T-helper 1 cell treated with Interleukin-12 subunit alpha and Interleukin-12 subunit beta and Interleukin-4 antibody, amounts not matched to agents 30 μg/mL and 1 μg/mL, for 36 hours (primary cell): ENCODE results near the gene CIAO2B.

Experiments used
- H3K27ac Mint-ChIP-seq: one replicate; pipeline ENCODE4 v1.8.0; 2021; ENCODE audit warnings: mild to moderate bottlenecking, mixed read lengths
- H3K27me3 Mint-ChIP-seq: one replicate; pipeline ENCODE4 v1.8.0; 2021; ENCODE audit warnings: low read depth, mixed read lengths
- H3K36me3 Mint-ChIP-seq: one replicate; pipeline ENCODE4 v1.8.0; 2021; ENCODE audit warnings: low read depth, mixed read lengths
- H3K4me1 Mint-ChIP-seq: one replicate; pipeline ENCODE4 v1.8.0; 2021; ENCODE audit warnings: low read depth, mixed read lengths
- H3K4me3 Mint-ChIP-seq: one replicate; pipeline ENCODE4 v1.8.0; 2021; ENCODE audit warnings: mild to moderate bottlenecking, moderate library complexity, mixed read lengths
- H3K9me3 Mint-ChIP-seq: one replicate; pipeline ENCODE4 v1.8.0; 2021; ENCODE audit warnings: mixed read lengths

CIAO2B gene

GRCh38 chr16:66888647-66889615, 45.3 kb downstream of the CIAO2B start:
- Mint-ChIP-seq H3K9me3 (no peaks in the 10 kb centered on the region), H3K27ac (no peak overlapping the region), H3K27me3 (no peaks in the 10 kb centered on the region), H3K4me3 (no peak overlapping the region), H3K36me3 (peaks cover 25% of the 10 kb centered on the region), H3K4me1 (peaks cover 28% of the 10 kb centered on the region)

GRCh38 chr16:66886914-66887313, 47.3 kb downstream of the CIAO2B start:
- H3K4me3 Mint-ChIP-seq: no peak overlapping the region
- peaks cover 27% of the 10 kb centered on the region for H3K4me1 Mint-ChIP-seq
- no peaks in the 10 kb centered on the region for H3K9me3 Mint-ChIP-seq
- H3K36me3 Mint-ChIP-seq: peaks cover 23% of the 10 kb centered on the region
- no peaks in the 10 kb centered on the region for H3K27me3 Mint-ChIP-seq
- H3K27ac Mint-ChIP-seq: no peak overlapping the region

DNA sequence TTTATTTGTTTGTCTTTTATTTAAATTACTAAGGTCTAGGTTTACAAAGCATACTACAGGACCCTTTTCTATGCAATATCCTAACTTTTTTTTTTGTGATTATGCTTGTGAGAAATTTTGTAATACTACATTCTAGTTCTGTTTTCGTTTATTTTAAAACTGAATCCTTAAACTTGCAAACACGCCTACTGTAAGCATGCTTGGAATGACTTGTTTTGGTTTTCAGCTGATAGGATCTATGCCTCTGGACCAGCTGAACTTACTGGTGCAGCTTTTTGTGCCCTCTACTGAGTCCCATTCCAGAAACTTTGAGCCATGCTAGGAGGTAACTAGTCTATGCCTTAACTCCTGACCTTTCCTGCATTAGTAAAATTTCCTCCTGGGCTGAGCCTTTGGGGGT, 47.9 kb downstream of the CIAO2B start:
- Mint-ChIP-seq H3K4me3 (no peak overlapping the region), H3K4me1 (peaks cover 28% of the 10 kb centered on the region), H3K27ac (no peak overlapping the region), H3K36me3 (peaks cover 23% of the 10 kb centered on the region), H3K9me3 (no peaks in the 10 kb centered on the region), H3K27me3 (no peaks in the 10 kb centered on the region)

DNA sequence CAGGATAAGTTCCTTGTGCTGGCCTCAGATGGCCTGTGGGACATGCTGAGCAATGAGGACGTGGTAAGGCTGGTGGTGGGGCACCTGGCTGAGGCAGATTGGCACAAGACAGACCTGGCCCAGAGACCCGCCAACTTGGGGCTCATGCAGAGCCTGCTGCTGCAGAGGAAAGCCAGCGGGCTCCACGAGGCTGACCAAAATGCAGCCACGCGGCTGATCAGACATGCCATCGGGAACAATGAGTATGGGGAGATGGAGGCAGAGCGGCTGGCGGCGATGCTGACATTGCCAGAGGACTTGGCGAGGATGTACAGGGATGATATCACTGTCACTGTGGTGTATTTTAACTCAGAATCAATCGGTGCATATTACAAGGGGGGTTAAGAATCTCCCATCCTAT, 48.7 kb downstream of the CIAO2B start:
- Mint-ChIP-seq H3K27ac (no peak overlapping the region), H3K9me3 (no peaks in the 10 kb centered on the region), H3K4me3 (no peak overlapping the region), H3K4me1 (peaks cover 28% of the 10 kb centered on the region), H3K27me3 (no peaks in the 10 kb centered on the region), H3K36me3 (peaks cover 23% of the 10 kb centered on the region)

DNA sequence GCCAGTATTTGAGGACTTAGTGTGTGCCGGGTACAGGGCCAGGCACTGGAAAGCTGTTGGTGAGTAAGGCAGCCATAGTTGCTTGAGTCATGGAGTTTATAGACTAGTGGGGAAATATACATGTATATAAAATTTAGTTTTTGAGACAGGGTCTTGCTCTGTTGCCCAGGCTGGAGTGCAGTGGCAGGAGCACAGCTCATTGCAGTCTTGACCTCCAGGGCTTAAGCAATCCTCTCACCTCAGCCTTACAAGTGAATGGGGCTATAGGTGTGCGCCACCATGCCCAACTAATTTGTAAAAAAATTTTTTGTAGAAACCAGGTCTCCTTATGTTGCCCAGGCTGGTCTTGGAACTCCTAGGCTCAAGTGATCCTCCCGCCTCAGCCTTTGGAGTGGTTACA, 51.5 kb downstream of the CIAO2B start:
- Mint-ChIP-seq H3K36me3 (peaks cover 22% of the 10 kb centered on the region), H3K4me1 (peaks cover 49% of the 10 kb centered on the region), H3K27ac (no peak overlapping the region)

More for the DNA sequence above, 51.5 kb downstream of the CIAO2B start:
- Mint-ChIP-seq H3K27me3 (no peaks in the 10 kb centered on the region), H3K4me3 (no peak overlapping the region), H3K9me3 (no peaks in the 10 kb centered on the region)
